ENCODE data around the gene KIF26B. TPM values are rescaled to one million over a fixed set of nuclear protein-coding genes. Genes with fewer than 3 reads are reported as not detected.

The KIF26B gene
- total and polyA plus RNA-seq, 10 of the 15 experiments (the other 5 are each of a cell fraction or from before 2014, with no cell fraction given), result 0.35 to 11.6 (median 2.2) TPM

DNA sequence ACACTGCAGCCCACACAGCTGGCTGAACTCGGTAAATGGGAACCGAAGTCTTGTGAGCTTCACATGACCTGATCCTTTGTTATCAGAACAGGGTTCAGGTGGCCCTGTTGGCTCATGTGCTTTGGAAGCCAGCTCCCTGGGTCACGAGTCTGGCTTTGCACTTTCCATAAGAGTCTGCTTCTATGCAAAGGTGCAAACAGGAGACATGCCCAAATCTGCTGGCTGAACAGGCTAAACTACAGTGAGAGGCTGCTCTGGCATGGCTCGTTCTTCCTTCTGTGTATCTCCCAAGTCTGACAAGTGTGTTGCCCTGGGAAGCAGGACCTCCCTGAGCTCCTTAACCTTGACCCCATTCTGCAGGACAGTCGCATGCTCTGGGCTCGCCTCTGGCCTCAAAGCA, 549.6 kb downstream of the KIF26B start (continued):
- TF ChIP-seq, protein P1, sequence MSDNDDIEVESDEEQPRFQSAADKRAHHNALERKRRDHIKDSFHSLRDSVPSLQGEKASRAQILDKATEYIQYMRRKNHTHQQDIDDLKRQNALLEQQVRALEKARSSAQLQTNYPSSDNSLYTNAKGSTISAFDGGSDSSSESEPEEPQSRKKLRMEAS (IDR thresholded peaks at IDR 0.05; ENCODE audit: low read depth, low read length), result no peak
- TF ChIP-seq SRF (IDR thresholded peaks at IDR 0.05; ENCODE audit: low read depth in 2 of 2, low read length in 2 of 2) (no peak), RFX5 (IDR thresholded peaks at IDR 0.05; ENCODE audit: low read depth, low read length) (no peak), SMAD5 (IDR thresholded peaks at IDR 0.05; ENCODE audit: low read depth) (no peak), STAT3 (IDR thresholded peaks at IDR 0.05; ENCODE audit: low read depth, low read length) (no peak), SREBF2 (IDR thresholded peaks at IDR 0.05; ENCODE audit: low read length) (no peak)

- in situ Hi-C loops (cut with MboI), result no loop called here
- no peaks in the 10 kb centered on the region for H3K9me3 ChIP-seq (replicated peaks; ENCODE audit: control insufficient read depth, insufficient read depth, low read length)
- SMC1A ChIA-PET (ENCODE audit: uncharacterized antibody, unreplicated experiment), result no interaction called here
- 41% methylated on average over 7 of the region's 7 CpGs for WGBS (ENCODE audit: insufficient coverage, insufficient replicate concordance, low lambda C conversion rate, missing lambda C conversion rate)
- H4K20me1 ChIP-seq (ENCODE audit: control insufficient read depth, insufficient read depth), result no peaks in the 10 kb centered on the region; the same call in 1 of the 2 replicates
- no peak for TF ChIP-seq ATF3 (IDR thresholded peaks at IDR 0.05; ENCODE audit: borderline replicate concordance, extremely low read depth, low read depth, low read length)
- H3K4me1 ChIP-seq (ENCODE audit: control insufficient read depth, insufficient read depth, low read length), result no peaks in the 10 kb centered on the region
- intact Hi-C loops (cut with micrococcal nuclease; ENCODE audit: unreplicated experiment), result loop anchor here (10.0 kb wide), 1 partner anchor 300 kb away; no protein-coding TSS in a partner anchor
- H3K4me2 ChIP-seq (ENCODE audit: control insufficient read depth, insufficient read depth), result no peak overlapping the region
- BruUV-seq (replicated peaks), result no TSS peak
- RAD21 ChIA-PET (ENCODE audit: unreplicated experiment), result no interaction called here
- DNase-seq (ENCODE audit: low read depth, low spot score) (no peak), FAIRE-seq (no peak), ATAC-seq (no peak)
- H2AFZ ChIP-seq (ENCODE audit: control insufficient read depth, low read depth, low read length), result no peak overlapping the region
- H3K9ac ChIP-seq (ENCODE audit: control insufficient read depth, insufficient read depth, low read length), result no peak overlapping the region
- H3K27ac ChIP-seq (ENCODE audit: control insufficient read depth, insufficient read depth), result no peak overlapping the region
- no peaks in the 10 kb centered on the region for H3K27me3 ChIP-seq (replicated peaks in 1 of 2; ENCODE audit: control insufficient read depth in 2 of 2, insufficient read depth in 2 of 2, low read length in 1 of 2)
- H3K79me2 ChIP-seq (ENCODE audit: control insufficient read depth, insufficient read depth, low read length), result no peaks in the 10 kb centered on the region
- H3K4me3 ChIP-seq, result no peak overlapping the region
- no peaks in the 10 kb centered on the region; a peak in 2 of 4 replicates for H3K36me3 ChIP-seq (ENCODE audit: control insufficient read depth in 2 of 2, insufficient read depth in 2 of 2, low read length in 1 of 2)
- CTCF ChIA-PET, result no interaction called here
- POLR2A ChIA-PET, result interaction anchor here (0.6 kb wide), 1 partner anchor 238 kb away, joined by 3 read pairs; no protein-coding TSS in a partner anchor
Measured at GRCh38 chr1:245704765-245705164, 550.0 kb downstream of the KIF26B start.
